Measurements from ENCODE around the gene DTHD1. TPM values are rescaled to one million over a fixed set of nuclear protein-coding genes. Genes with fewer than 3 reads are reported as not detected.

DTHD1 gene
- total RNA-seq, 4 donors from 2014 or later = 0.26 to 0.66 TPM; not detected in 2

DNA sequence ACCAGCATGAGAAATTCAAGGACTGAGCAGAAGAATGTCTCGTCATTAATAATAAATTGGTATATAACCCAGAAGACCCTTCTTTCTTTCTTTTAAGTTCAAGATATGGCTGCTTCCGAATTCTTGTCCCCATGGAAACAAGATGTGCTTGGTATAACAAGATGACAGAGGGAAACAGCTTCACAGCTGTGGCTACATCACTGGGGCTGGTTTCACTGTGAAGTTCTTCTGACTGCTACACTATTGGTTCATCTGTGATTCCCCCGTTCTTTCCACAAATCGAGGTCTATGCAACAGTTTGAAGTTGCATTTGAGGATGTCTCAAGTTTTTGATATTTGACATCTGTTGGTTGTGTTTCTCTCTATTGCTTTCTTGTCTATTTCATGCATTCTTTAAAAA, 12.3 kb upstream of the DTHD1 start:
- H3K9me3 ChIP-seq = no peaks in the 10 kb centered on the region
- H3K27me3 ChIP-seq = no peaks in the 10 kb centered on the region
- no peak for TF ChIP-seq EP300 (IDR thresholded peaks at IDR 0.05)
- no peak for TF ChIP-seq POLR2A (IDR thresholded peaks at IDR 0.05; ENCODE audit: low read depth)
- TF ChIP-seq, protein P1, sequence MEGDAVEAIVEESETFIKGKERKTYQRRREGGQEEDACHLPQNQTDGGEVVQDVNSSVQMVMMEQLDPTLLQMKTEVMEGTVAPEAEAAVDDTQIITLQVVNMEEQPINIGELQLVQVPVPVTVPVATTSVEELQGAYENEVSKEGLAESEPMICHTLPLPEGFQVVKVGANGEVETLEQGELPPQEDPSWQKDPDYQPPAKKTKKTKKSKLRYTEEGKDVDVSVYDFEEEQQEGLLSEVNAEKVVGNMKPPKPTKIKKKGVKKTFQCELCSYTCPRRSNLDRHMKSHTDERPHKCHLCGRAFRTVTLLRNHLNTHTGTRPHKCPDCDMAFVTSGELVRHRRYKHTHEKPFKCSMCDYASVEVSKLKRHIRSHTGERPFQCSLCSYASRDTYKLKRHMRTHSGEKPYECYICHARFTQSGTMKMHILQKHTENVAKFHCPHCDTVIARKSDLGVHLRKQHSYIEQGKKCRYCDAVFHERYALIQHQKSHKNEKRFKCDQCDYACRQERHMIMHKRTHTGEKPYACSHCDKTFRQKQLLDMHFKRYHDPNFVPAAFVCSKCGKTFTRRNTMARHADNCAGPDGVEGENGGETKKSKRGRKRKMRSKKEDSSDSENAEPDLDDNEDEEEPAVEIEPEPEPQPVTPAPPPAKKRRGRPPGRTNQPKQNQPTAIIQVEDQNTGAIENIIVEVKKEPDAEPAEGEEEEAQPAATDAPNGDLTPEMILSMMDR (IDR thresholded peaks at IDR 0.05) = no peak
- TF ChIP-seq POLR2AphosphoS5 (IDR thresholded peaks at IDR 0.05) = no peak
- no peak overlapping the region for H3K27ac ChIP-seq (replicated peaks in 1 of 4)
- H3K4me1 ChIP-seq = no peaks in the 10 kb centered on the region
- intact Hi-C loops (cut with DNase I) = no loop called here
- no peak overlapping the region for H3K4me3 ChIP-seq
- no peaks in the 10 kb centered on the region for H3K36me3 ChIP-seq
- 59% methylated on average over 4 of the region's 4 CpGs for WGBS
- no peak for DNase-seq (ENCODE audit: extremely low spot score)

DNA sequence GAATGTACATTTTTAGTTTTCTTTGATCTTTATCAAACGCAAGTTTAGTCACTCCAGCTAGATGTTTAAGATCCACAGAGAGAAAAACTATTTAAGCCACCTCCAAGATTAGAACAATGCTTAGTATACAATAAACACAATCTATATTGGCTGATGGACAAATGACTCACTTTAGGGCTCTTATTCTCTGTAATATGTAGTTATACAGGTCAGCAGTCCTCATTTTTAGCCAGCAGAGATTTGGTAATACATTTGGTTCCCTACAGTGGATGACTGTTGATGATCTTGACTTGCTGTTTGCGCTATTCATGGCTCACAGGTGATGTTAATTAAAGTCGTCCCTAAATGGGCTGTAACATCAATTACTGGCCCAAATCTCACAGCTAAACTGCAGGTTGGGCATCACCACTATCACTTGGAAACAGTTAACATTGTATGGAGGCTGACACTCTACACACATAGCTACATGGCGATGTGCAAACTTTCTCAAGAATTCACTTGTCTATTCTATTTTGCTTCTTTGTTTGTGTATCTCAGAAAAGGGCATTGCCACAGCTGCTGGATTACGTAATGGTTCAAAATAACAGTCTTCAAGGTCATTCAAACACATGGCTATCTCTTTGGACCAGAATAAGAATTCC, 11.8 kb upstream of the DTHD1 start:
- no peaks in the 10 kb centered on the region for H3K27me3 ChIP-seq
- no peaks in the 10 kb centered on the region for H3K36me3 ChIP-seq
- intact Hi-C loops (cut with DNase I) = no loop called here
- H3K9me3 ChIP-seq = no peaks in the 10 kb centered on the region
- no peak overlapping the region for H3K4me3 ChIP-seq
- H3K27ac ChIP-seq (replicated peaks in 1 of 4) = no peak overlapping the region
- TF ChIP-seq POLR2AphosphoS5 (IDR thresholded peaks at IDR 0.05) = no peak
- TF ChIP-seq EP300 (IDR thresholded peaks at IDR 0.05) = no peak
- TF ChIP-seq POLR2A (IDR thresholded peaks at IDR 0.05; ENCODE audit: low read depth) = no peak
- TF ChIP-seq, protein P1 (IDR thresholded peaks at IDR 0.05) = no peak
- 83% methylated on average over 5 of the region's 5 CpGs for WGBS
- no peak for DNase-seq (ENCODE audit: extremely low spot score)
- H3K4me1 ChIP-seq = no peaks in the 10 kb centered on the region

DNA sequence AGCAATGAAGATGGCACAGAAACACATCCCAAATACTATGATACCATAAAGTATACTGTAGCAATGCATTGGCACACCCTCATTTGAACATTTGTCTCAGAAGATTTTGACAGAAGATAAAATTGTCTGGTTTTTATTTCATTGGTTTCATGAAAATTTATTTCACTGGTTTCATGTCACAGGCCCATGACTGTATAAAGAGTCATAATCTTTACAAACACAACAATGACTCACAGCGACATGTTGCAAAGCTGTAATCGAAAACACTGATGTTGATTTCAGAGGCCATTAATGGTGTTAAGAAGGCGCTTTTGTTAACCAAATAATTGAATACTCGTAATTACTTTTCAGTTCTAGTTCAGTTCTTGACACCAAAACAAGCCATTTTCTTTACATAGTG, 8.1 kb upstream of the DTHD1 start:
- 79% methylated on average over 4 of the region's 4 CpGs for WGBS

DNA sequence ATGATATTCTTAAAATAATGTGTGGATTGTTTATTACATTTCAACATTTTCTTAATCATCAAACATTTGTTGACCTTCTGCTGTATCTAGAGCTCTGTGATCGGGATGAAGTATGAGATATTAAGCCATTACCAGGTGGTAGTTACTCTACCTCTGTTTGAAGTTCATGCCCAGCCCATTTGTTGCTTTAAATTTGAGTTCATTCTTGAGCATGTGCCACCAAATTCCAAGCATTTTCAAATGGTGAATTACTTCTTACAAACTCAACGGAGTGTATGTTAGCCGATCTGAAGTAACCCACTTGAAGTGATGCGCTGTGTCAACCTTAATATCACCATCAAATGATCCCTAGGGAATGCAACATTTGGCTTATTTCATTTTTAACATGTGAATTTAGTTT, 7.3 kb upstream of the DTHD1 start:
- intact Hi-C loops (cut with DNase I) = no loop called here
- WGBS = 84% methylated on average over 4 of the region's 4 CpGs

More for the DNA sequence above, 8.1 kb upstream of the DTHD1 start:
- H3K9me3 ChIP-seq = no peaks in the 10 kb centered on the region
- H3K27ac ChIP-seq (replicated peaks in 1 of 4) = no peak overlapping the region
- no peaks in the 10 kb centered on the region for H3K36me3 ChIP-seq
- intact Hi-C loops (cut with DNase I) = no loop called here
- no peaks in the 10 kb centered on the region for H3K27me3 ChIP-seq
- no peak overlapping the region for H3K4me3 ChIP-seq
- H3K4me1 ChIP-seq = no peaks in the 10 kb centered on the region
- no peak for DNase-seq (ENCODE audit: extremely low spot score)
- TF ChIP-seq POLR2A (IDR thresholded peaks at IDR 0.05; ENCODE audit: low read depth) (no peak), POLR2AphosphoS5 (IDR thresholded peaks at IDR 0.05) (no peak), EP300 (IDR thresholded peaks at IDR 0.05) (no peak)
- TF ChIP-seq, protein P1 (IDR thresholded peaks at IDR 0.05) = no peak

More for the DNA sequence above, 7.3 kb upstream of the DTHD1 start:
- Histone ChIP-seq H3K4me1 (no peaks in the 10 kb centered on the region), H3K4me3 (no peak overlapping the region), H3K27ac (replicated peaks in 1 of 4) (no peak overlapping the region), H3K36me3 (no peaks in the 10 kb centered on the region), H3K9me3 (no peaks in the 10 kb centered on the region), H3K27me3 (no peaks in the 10 kb centered on the region)
- no peak for DNase-seq (ENCODE audit: extremely low spot score)
- TF ChIP-seq POLR2A (IDR thresholded peaks at IDR 0.05; ENCODE audit: low read depth) (no peak), POLR2AphosphoS5 (IDR thresholded peaks at IDR 0.05) (no peak), EP300 (IDR thresholded peaks at IDR 0.05) (no peak)
- TF ChIP-seq, protein P1 (IDR thresholded peaks at IDR 0.05) = no peak

Measured in esophagus muscularis mucosa (tissue), 4 donors.